ENCODE data around the gene GNB1L. TPM values are rescaled to one million over a fixed set of nuclear protein-coding genes. Genes with fewer than 3 reads are reported as not detected.

The GNB1L gene
- total and polyA plus RNA-seq, 2 of the 13 experiments (the other 11 are each of a cell fraction or from before 2014, with no cell fraction given) = 2.5 to 7.4 TPM

DNA sequence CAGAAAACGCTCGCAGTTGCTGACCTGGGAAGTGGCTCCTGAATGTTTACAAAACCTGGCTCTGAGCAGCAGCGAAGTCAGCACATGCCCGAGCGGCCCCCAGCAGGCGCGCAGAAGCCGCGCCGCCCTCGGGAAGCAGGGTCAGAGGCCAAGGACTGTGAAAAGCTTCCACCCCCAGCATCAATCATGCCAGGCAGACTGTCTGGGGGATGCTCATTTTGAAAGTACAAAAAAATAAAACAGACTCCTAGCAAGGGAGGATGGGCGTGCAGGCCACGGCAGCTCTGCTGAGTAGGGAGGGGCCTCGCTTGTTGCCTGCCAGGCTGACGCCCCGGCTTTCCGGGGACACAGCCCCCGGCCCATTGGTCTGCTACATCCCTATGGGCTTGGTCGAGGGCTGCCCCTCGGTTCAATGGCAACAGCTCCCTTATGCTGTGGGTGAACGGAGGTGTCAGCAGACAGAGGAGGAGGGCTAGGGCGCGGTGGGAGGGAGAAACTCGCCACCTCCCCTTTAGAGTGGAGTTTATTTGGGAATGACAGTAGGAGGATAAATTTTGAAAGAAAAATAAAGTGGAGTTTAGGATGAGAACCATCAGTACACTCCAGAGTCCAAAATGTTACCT lies 37.7 kb upstream of the GNB1L start (continued):
- TF ChIP-seq ZNF446 (CRISPR knock-in tag; IDR thresholded peaks at IDR 0.05) = peak; percentile 98
- peak; percentile 99 for TF ChIP-seq ZNF607 (CRISPR knock-in tag; IDR thresholded peaks at IDR 0.05; ENCODE audit: borderline replicate concordance)
- TF ChIP-seq NONO (IDR thresholded peaks at IDR 0.05) = no peak
- TF ChIP-seq NONO (CRISPR knock-in tag; conservative IDR thresholded peaks at IDR 0.05) = no peak; the same call in 1 of the 2 replicates
- TF ChIP-seq ZNF761 (CRISPR knock-in tag; conservative IDR thresholded peaks at IDR 0.05) = 0 out of 2 replicates have a peak, but pooled peaks have one; percentile 22
- TF ChIP-seq FOXP1 (IDR thresholded peaks at IDR 0.05) = no peak
- peak; percentile 67; the same call in 1 of the 2 replicates for TF ChIP-seq FOXP1 (CRISPR knock-in tag; IDR thresholded peaks at IDR 0.05)
- TF ChIP-seq ZBTB3 (CRISPR knock-in tag; IDR thresholded peaks at IDR 0.05; ENCODE audit: borderline replicate concordance, low read depth) = peak; percentile 89; the same call in 1 of the 2 replicates
- peak; percentile 100 for TF ChIP-seq KDM5B (CRISPR knock-in tag; IDR thresholded peaks at IDR 0.05; ENCODE audit: borderline replicate concordance)
- no peak for TF ChIP-seq PRDM10 (CRISPR knock-in tag; IDR thresholded peaks at IDR 0.05; ENCODE audit: low read depth)
- peak; percentile 88 for TF ChIP-seq ZNF891 (CRISPR knock-in tag; IDR thresholded peaks at IDR 0.05)
- TF ChIP-seq ZMYM3 (CRISPR knock-in tag; IDR thresholded peaks at IDR 0.05) = no peak; the same call in 1 of the 2 replicates
- TF ChIP-seq ZNF83 (CRISPR knock-in tag; IDR thresholded peaks at IDR 0.05; ENCODE audit: borderline replicate concordance) = peak; percentile 75; the same call in 1 of the 2 replicates
- no peak for TF ChIP-seq HNF1A (IDR thresholded peaks at IDR 0.05; ENCODE audit: low read depth)
- peak; percentile 76 for TF ChIP-seq HNF1A (CRISPR knock-in tag; IDR thresholded peaks at IDR 0.05; ENCODE audit: borderline replicate concordance)
- TF ChIP-seq ZFP41 (CRISPR knock-in tag; IDR thresholded peaks at IDR 0.05; ENCODE audit: borderline replicate concordance) = peak; percentile 97; the same call in 1 of the 2 replicates
- no peak for TF ChIP-seq RAD51 (IDR thresholded peaks at IDR 0.05; ENCODE audit: borderline replicate concordance)
- no peak; the same call in 1 of the 2 replicates for TF ChIP-seq ZNF251 (CRISPR knock-in tag; IDR thresholded peaks at IDR 0.05)
- TF ChIP-seq ZNF101 (CRISPR knock-in tag; IDR thresholded peaks at IDR 0.05; ENCODE audit: borderline replicate concordance, low read depth) = no peak
- TF ChIP-seq HOXD1 (CRISPR knock-in tag; IDR thresholded peaks at IDR 0.05) = peak; percentile 97
- TF ChIP-seq THYN1 (CRISPR knock-in tag; IDR thresholded peaks at IDR 0.05; ENCODE audit: borderline replicate concordance, low read depth) = no peak
- peak; percentile 94 for TF ChIP-seq ZNF451 (CRISPR knock-in tag; IDR thresholded peaks at IDR 0.05)
- peak; percentile 80 for TF ChIP-seq BCL6 (CRISPR knock-in tag; IDR thresholded peaks at IDR 0.05)

All from HepG2 (cell line).